ENCODE results near the gene DNMT3B. TPM values are rescaled to one million over a fixed set of nuclear protein-coding genes. Genes with fewer than 3 reads are reported as not detected.

Gene DNMT3B
- total and polyA plus RNA-seq, 4 donors, result 0.25 to 1.9 (median 0.75) TPM

DNA sequence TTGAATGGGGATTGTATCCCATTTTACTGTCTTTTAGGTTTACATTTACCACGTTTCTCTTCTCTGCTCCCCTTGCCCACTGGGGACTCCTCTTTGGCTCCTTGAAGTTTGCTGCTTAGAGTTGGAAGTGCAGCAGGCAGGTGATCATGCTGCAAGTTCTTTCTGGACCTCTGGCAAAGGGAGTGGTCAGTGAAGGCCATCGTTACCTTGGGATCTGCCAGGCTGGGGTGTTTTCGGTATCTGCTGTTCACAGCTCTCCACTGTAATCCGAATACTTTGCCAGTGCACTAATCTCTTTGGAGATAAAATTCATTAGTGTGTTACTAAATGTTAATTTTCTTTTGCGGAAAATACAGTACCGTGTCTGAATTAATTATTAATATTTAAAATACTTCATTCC is 87.4 kb downstream of the DNMT3B start:
- ATAC-seq (ENCODE audit: low FRiP score) (no peak), DNase-seq (no peak)
- H3K27me3 ChIP-seq (ENCODE audit: control insufficient read depth in 1 of 2, insufficient read depth in 2 of 2, low read length in 1 of 2), result no peaks in the 10 kb centered on the region
- H3K4me1 ChIP-seq (ENCODE audit: control insufficient read depth in 1 of 2, insufficient read depth in 2 of 2, low read length in 2 of 2), result no peaks in the 10 kb centered on the region
- 89 to 93% methylated on average over 6 of the region's 6 CpGs for WGBS, 2 donors
- H3K4me3 ChIP-seq (ENCODE audit: low read length in 2 of 2), result no peak overlapping the region
- intact Hi-C loops (cut with DNase I), result no loop called here
- no peaks in the 10 kb centered on the region for H3K9me3 ChIP-seq (ENCODE audit: control insufficient read depth, low read length)
- H3K36me3 ChIP-seq (ENCODE audit: control insufficient read depth in 1 of 2, insufficient read depth in 2 of 2, low read length in 1 of 2), result peaks cover 8 to 10% of the 10 kb centered on the region in 2 donors
- H3K27ac ChIP-seq (ENCODE audit: low read depth in 1 of 2, low read length in 2 of 2), result no peak overlapping the region

- Histone ChIP-seq H3K4me3 (ENCODE audit: low read length in 2 of 2) (no peak overlapping the region), H3K27me3 (ENCODE audit: control insufficient read depth in 1 of 2, insufficient read depth in 2 of 2, low read length in 1 of 2) (no peaks in the 10 kb centered on the region), H3K9me3 (ENCODE audit: control insufficient read depth, low read length) (no peaks in the 10 kb centered on the region), H3K36me3 (ENCODE audit: control insufficient read depth in 1 of 2, insufficient read depth in 2 of 2, low read length in 1 of 2) (peaks cover 0 to 10% of the 10 kb centered on the region in 2 donors), H3K4me1 (ENCODE audit: control insufficient read depth in 1 of 2, insufficient read depth in 2 of 2, low read length in 2 of 2) (no peaks in the 10 kb centered on the region), H3K27ac (ENCODE audit: low read depth in 1 of 2, low read length in 2 of 2) (no peak overlapping the region)
- no peak for DNase-seq
- no peak for ATAC-seq (ENCODE audit: low FRiP score)
- intact Hi-C loops (cut with DNase I), result no loop called here
- WGBS, 2 donors, result 85 to 87% methylated on average over 7 of the region's 7 CpGs
These were observed 93.2 kb downstream of the DNMT3B start for GRCh38 chr20:32855387-32855786.

DNA sequence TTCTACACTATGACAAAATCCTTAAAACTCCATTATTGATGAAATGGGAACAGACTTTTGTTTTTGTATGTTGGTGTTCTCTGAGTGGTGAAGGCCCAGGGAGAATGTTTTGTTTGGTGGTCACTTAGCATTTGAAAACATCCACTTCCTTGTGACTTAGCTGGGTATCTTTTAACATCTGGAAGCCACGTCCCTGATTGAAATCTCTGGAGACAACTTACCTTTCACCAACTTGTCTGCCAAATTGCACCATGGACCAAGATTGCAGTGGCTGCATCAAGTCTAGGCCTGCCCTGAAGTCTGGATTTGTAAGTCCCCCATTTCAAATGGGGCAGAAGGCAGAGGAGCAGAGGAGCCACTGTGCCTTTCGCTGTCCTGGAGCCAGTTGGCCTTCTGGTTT is 96.0 kb downstream of the DNMT3B start:
- Histone ChIP-seq H3K4me3 (ENCODE audit: low read length in 2 of 2) (no peak overlapping the region), H3K27me3 (ENCODE audit: control insufficient read depth in 1 of 2, insufficient read depth in 2 of 2, low read length in 1 of 2) (no peaks in the 10 kb centered on the region), H3K9me3 (ENCODE audit: control insufficient read depth, low read length) (no peaks in the 10 kb centered on the region), H3K36me3 (ENCODE audit: control insufficient read depth in 1 of 2, insufficient read depth in 2 of 2, low read length in 1 of 2) (peaks cover 0 to 10% of the 10 kb centered on the region in 2 donors), H3K4me1 (ENCODE audit: control insufficient read depth in 1 of 2, insufficient read depth in 2 of 2, low read length in 2 of 2) (no peaks in the 10 kb centered on the region), H3K27ac (ENCODE audit: low read depth in 1 of 2, low read length in 2 of 2) (no peak overlapping the region)
- DNase-seq, result no peak
- intact Hi-C loops (cut with DNase I), result no loop called here
- ATAC-seq (ENCODE audit: low FRiP score), result no peak
- 68 to 73% methylated on average over 2 of the region's 2 CpGs for whole genome bisulfite sequencing, 2 donors

Other genes starting within 250 kb of the DNMT3B start
- 10 to 100 TPM; 13.0 to 29.5 TPM for gene NOL4L, start 177.1 kb upstream of the DNMT3B start, total RNA-seq
- gene NOL4L, start 177.1 kb upstream of the DNMT3B start, polyA plus RNA-seq, result 1 to 10 TPM; 2.3 to 3.0 TPM
- gene C20orf203, start 88.4 kb upstream of the DNMT3B start, total RNA-seq, result 1 to 10 TPM in 1 of 2 donors, under 1 TPM in 1; 0.51 to 1.1 TPM
- under 1 TPM in 1 of 2 donors, not detected in 1; 0.31 TPM for gene C20orf203, start 88.4 kb upstream of the DNMT3B start, polyA plus RNA-seq
- 10 to 100 TPM; 37.5 to 39.0 TPM for gene COMMD7, start 18.9 kb upstream of the DNMT3B start, total RNA-seq
- gene COMMD7, start 18.9 kb upstream of the DNMT3B start, polyA plus RNA-seq, result 10 to 100 TPM; 63.1 to 66.9 TPM
- gene MAPRE1, start 57.6 kb downstream of the DNMT3B start, total RNA-seq, result 100 to 1,000 TPM in 1 of 2 donors, 10 to 100 TPM in 1; 83.1 to 132 TPM
- 10 to 100 TPM; 48.4 to 83.4 TPM for gene MAPRE1, start 57.6 kb downstream of the DNMT3B start, polyA plus RNA-seq
- gene EFCAB8, start 96.5 kb downstream of the DNMT3B start, total RNA-seq, result 1 to 10 TPM in 1 of 2 donors, under 1 TPM in 1; 0.81 to 1.1 TPM
- under 1 TPM in 1 of 2 donors, not detected in 1; 0.13 TPM for gene EFCAB8, start 96.5 kb downstream of the DNMT3B start, polyA plus RNA-seq
- not detected for gene SUN5, start 242.0 kb downstream of the DNMT3B start, total RNA-seq
- not detected for gene SUN5, start 242.0 kb downstream of the DNMT3B start, polyA plus RNA-seq
- not detected for gene BPIFB2, start 245.3 kb downstream of the DNMT3B start, total RNA-seq
- gene BPIFB2, start 245.3 kb downstream of the DNMT3B start, polyA plus RNA-seq, result not detected

Data from aorta (tissue), 5 donors.